ENCODE results near the gene GFRA1.

DNA sequence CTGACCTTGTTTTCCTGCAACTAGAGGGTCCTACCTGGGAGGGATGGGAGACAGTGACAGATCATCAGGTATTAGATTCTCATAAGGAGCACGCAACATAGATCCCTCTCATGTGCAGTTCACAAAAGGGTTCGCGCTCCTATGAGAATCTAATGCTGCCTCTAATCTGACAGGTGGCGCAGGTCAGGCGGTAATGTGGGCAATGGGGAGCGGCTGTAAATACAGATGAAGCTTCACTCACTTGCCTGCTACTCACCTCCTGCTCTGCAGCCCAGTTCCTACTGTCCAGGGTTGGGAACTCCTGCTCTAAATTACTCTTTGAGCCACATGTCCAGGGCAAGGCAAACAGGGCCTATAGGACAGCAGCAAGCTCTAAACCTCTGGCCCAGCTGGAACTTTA lies 46.2 kb downstream of the GFRA1 start:
- TF ChIP-seq, protein P1, sequence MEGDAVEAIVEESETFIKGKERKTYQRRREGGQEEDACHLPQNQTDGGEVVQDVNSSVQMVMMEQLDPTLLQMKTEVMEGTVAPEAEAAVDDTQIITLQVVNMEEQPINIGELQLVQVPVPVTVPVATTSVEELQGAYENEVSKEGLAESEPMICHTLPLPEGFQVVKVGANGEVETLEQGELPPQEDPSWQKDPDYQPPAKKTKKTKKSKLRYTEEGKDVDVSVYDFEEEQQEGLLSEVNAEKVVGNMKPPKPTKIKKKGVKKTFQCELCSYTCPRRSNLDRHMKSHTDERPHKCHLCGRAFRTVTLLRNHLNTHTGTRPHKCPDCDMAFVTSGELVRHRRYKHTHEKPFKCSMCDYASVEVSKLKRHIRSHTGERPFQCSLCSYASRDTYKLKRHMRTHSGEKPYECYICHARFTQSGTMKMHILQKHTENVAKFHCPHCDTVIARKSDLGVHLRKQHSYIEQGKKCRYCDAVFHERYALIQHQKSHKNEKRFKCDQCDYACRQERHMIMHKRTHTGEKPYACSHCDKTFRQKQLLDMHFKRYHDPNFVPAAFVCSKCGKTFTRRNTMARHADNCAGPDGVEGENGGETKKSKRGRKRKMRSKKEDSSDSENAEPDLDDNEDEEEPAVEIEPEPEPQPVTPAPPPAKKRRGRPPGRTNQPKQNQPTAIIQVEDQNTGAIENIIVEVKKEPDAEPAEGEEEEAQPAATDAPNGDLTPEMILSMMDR (IDR thresholded peaks at IDR 0.05; ENCODE audit: low read length) = no peak
- TF ChIP-seq EZH2 (IDR thresholded peaks at IDR 0.05; ENCODE audit: borderline replicate concordance, low read length) = no peak

Data from OCI-LY1 (cell line).